ENCODE data around the gene GIT1. TPM values are rescaled to one million over a fixed set of nuclear protein-coding genes. Genes with fewer than 3 reads are reported as not detected.
A peak's percentile ranks its signal among the peaks of the same experiment; 100 is the strongest.

The GIT1 gene
- total RNA-seq, 2 donors from 2014 or later: 32.8 to 54.9 TPM

DNA sequence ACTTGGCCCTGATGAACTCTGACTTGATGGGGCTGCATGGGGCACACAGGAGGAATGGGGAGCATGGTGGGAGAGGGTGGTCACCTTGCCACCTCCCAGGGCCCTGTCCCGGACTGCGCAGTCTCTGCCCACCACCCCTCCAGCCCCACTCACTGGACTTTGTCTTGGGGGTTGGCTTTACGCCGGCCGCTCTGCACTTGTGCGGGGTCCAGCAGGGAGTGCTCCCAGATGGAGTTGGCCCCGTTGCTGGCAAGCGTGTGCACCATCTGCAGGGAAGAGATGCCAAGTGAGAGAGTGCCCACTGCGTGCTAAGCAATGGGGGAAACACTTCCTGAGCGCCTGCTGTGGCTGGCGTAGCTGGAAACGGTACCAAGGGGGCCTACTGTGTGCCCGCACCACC, 6.7 kb downstream of the GIT1 start:
- Histone ChIP-seq H3K4me1 (peaks cover 13% of the 10 kb centered on the region), H3K9me3 (no peaks in the 10 kb centered on the region), H3K9ac (ENCODE audit: low read depth in 2 of 2, low read length in 2 of 2) (no peak overlapping the region), H3K36me3 (no peaks in the 10 kb centered on the region), H3K27ac (no peak overlapping the region), H3K27me3 (no peaks in the 10 kb centered on the region), H3K4me3 (no peak overlapping the region)
- intact Hi-C loops (cut with DNase I): loop anchor here (5.0 kb wide), 2 partner anchors 35 to 195 kb away; no protein-coding TSS in a partner anchor
- DNase-seq: no peak
- TF ChIP-seq, protein P1, sequence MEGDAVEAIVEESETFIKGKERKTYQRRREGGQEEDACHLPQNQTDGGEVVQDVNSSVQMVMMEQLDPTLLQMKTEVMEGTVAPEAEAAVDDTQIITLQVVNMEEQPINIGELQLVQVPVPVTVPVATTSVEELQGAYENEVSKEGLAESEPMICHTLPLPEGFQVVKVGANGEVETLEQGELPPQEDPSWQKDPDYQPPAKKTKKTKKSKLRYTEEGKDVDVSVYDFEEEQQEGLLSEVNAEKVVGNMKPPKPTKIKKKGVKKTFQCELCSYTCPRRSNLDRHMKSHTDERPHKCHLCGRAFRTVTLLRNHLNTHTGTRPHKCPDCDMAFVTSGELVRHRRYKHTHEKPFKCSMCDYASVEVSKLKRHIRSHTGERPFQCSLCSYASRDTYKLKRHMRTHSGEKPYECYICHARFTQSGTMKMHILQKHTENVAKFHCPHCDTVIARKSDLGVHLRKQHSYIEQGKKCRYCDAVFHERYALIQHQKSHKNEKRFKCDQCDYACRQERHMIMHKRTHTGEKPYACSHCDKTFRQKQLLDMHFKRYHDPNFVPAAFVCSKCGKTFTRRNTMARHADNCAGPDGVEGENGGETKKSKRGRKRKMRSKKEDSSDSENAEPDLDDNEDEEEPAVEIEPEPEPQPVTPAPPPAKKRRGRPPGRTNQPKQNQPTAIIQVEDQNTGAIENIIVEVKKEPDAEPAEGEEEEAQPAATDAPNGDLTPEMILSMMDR (IDR thresholded peaks at IDR 0.05): no peak

DNA sequence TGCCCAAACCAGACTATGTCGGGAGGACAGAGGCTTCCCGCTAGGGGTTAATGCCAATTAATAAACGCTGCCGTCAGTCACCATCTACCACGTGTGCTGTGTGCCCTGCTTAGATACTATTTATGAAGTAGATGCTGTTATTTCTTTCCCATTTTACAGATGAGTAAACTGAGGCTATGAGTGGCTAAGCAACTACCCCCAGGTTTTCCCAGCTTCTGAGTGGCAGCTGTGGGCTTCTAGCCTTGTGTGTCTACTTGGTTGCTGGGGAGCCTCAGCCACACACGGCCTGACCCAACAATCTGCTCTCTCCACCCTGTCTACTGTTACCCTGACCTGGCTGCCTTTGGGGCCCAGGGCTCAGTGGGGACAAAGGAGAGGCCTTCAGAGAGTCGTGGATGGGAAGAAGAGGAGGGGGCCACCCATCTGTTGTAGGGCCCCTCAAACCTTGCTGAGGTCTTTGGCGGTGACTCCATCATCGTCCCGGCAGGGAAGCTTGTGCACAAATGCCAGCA, 7.1 kb downstream of the GIT1 start:
- TF ChIP-seq, protein P1 (IDR thresholded peaks at IDR 0.05): no peak
- no peak overlapping the region for H3K9ac ChIP-seq (ENCODE audit: low read depth in 2 of 2, low read length in 2 of 2)
- no peaks in the 10 kb centered on the region for H3K27me3 ChIP-seq
- no peak for DNase-seq
- intact Hi-C loops (cut with DNase I): loop anchor here (5.0 kb wide), 2 partner anchors 35 to 195 kb away; no protein-coding TSS in a partner anchor
- H3K27ac ChIP-seq: no peak overlapping the region
- peaks cover 9% of the 10 kb centered on the region for H3K4me1 ChIP-seq
- no peaks in the 10 kb centered on the region for H3K36me3 ChIP-seq
- H3K9me3 ChIP-seq: no peaks in the 10 kb centered on the region
- H3K4me3 ChIP-seq: no peak overlapping the region

DNA sequence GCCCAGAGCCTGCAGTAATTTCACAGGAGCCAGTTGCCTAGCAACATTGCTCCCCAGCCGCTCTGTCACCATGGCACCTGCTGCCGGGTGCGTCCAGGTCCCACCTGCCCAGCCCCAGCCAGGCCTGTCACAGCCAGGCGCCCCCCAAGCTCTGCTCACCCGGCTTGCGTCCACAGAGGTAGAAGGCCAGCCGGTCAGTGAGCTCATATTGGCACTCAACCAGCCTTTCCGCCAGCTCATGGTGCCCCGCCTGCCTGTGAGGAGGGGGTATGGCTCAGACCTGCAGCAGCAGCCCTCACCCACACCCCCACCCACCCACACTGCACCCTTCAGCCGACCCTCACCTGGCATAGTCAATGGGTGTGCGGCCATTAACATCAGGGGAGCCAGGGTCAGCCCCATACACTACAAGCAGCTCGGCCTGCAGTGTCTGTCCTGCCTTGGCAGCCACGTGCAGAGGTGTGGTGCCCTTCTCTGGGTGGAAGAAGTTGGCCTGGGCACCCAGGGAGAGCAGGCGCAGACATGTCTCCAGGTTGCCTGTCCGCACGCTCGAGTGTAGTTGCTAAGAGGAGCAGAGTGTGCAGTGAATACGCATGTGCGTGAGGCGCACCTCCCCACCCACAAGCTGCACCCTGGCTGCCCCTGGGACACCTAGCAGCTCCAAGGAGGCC, 7.7 kb downstream of the GIT1 start:
- no peaks in the 10 kb centered on the region for H3K9me3 ChIP-seq
- H3K4me3 ChIP-seq: no peak overlapping the region
- no peak overlapping the region for H3K27ac ChIP-seq
- TF ChIP-seq, protein P1 (IDR thresholded peaks at IDR 0.05): no peak
- no peaks in the 10 kb centered on the region for H3K36me3 ChIP-seq
- intact Hi-C loops (cut with DNase I): loop anchor here (5.0 kb wide), 2 partner anchors 36 to 196 kb away; no protein-coding TSS in a partner anchor
- H3K9ac ChIP-seq (ENCODE audit: low read depth in 2 of 2, low read length in 2 of 2): no peak overlapping the region
- H3K4me1 ChIP-seq: peaks cover 6% of the 10 kb centered on the region
- H3K27me3 ChIP-seq: no peaks in the 10 kb centered on the region
- DNase-seq: no peak

DNA sequence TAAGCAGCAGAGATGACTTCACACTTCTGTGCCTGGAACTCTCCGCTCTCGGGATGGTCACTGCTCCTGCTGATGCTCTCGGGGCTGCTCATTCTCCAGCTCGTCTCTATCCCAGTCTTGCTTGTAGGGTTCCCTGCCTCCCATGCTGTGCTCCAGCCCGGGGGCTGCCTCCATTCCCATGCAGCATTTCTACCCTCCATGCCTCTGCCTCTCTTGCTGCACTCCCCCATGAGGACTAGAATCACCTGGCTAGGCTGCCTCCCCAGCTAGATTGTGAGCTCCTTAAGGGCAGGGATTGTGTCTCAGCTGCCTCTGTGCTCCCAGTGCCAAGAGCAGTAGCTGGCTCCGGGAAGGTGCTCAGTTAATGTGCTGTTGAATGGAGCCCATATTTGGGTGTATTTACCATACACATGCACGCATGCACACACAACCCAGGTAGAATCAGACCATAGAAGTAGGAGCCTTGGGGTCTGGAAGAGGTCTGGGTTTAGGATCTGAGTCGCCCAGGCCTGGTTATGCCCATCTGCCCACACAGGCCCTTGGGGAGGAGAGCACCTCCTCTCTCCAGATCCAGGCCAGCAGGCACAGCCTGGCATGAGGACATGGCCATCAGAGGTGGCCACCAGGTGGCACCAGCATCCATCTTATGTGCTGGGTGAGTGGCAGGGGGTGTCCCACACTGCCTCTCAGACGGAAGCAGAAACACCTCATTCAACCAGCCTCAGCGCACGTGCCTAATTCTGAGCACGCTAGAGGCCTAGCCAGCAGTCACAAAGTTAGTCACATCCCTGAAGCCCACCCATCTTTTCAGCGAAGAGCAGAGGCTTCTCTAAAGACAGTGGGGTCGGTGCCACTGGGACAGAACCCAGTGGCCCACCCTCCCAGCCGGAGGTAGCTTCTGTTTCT, 9.3 kb downstream of the GIT1 start:
- TF ChIP-seq, protein P1 (IDR thresholded peaks at IDR 0.05): peak; percentile 85
- intact Hi-C loops (cut with DNase I): loop anchor here (5.0 kb wide), 2 partner anchors 37 to 197 kb away; no protein-coding TSS in a partner anchor
- H3K9ac ChIP-seq (ENCODE audit: low read depth in 2 of 2, low read length in 2 of 2): peak overlapping the region in 1 of 2 donors; percentile 9
- H3K36me3 ChIP-seq: peaks cover 6% of the 10 kb centered on the region
- H3K9me3 ChIP-seq: no peaks in the 10 kb centered on the region
- no peak overlapping the region for H3K4me3 ChIP-seq
- no peaks in the 10 kb centered on the region for H3K27me3 ChIP-seq
- H3K27ac ChIP-seq: no peak overlapping the region
- peaks cover 2% of the 10 kb centered on the region for H3K4me1 ChIP-seq
- DNase-seq: peak; percentile 88

All from colonic mucosa (tissue), 4 donors.